ENCODE measurements around the gene DIPK2A. TPM values are rescaled to one million over a fixed set of nuclear protein-coding genes. Genes with fewer than 3 reads are reported as not detected.

The DIPK2A gene
- total and polyA plus RNA-seq, 2 of the 13 experiments (the other 11 are each of a cell fraction or from before 2014, with no cell fraction given): 5.8 to 8.0 TPM

- TF ChIP-seq SAP130 (CRISPR knock-in tag; IDR thresholded peaks at IDR 0.05; ENCODE audit: low read depth) (no peak), MAFF (IDR thresholded peaks at IDR 0.05; ENCODE audit: low read depth, low read length) (peak; percentile 78), MAFK (conservative IDR thresholded peaks at IDR 0.05 in 1 of 2, IDR thresholded peaks at IDR 0.05 in 1 of 2; ENCODE audit: low read length in 2 of 2) (peak; percentile 78 to 91)
- no TSS peak for BruUV-seq (replicated peaks)
- no peak overlapping the region for H3K27ac ChIP-seq (ENCODE audit: extremely low read length, insufficient read depth, low read length)
- H3K9ac ChIP-seq (ENCODE audit: insufficient read depth, low read depth, low read length): no peak overlapping the region
- no peaks in the 10 kb centered on the region for H3K27me3 ChIP-seq (ENCODE audit: control insufficient read depth in 1 of 2, insufficient read depth in 2 of 2, low read length in 2 of 2)
- WGBS (ENCODE audit: low lambda C conversion rate): 1% methylated on average over 4 of the region's 4 CpGs
- FAIRE-seq (no peak), DNase-seq (ENCODE audit: low spot score) (no peak), ATAC-seq (no peak)
- CTCF ChIA-PET (ENCODE audit: low intra/inter-chr PET ratio, low total read pairs): no interaction called here
- H4K20me1 ChIP-seq (ENCODE audit: insufficient read depth, low read length): no peaks in the 10 kb centered on the region
- H3K4me3 ChIP-seq (replicated peaks in 1 of 3; ENCODE audit: insufficient read depth in 1 of 3, low read depth in 2 of 3, low read length in 3 of 3): no peak overlapping the region
- no peaks in the 10 kb centered on the region for H3K36me3 ChIP-seq (replicated peaks in 1 of 2; ENCODE audit: control insufficient read depth in 1 of 2, insufficient read depth in 2 of 2, low read length in 2 of 2)
- H2AFZ ChIP-seq (ENCODE audit: low read length): no peak overlapping the region
- in situ Hi-C loops (cut with HindIII; ENCODE audit: extremely low pct_ligation_motif_present, low pct_unique_long_range_greater_than_20kb): no loop called here
- intact Hi-C loops (cut with micrococcal nuclease; ENCODE audit: unreplicated experiment): loop anchor here (10.0 kb wide), 1 partner anchor 178 kb away; no protein-coding TSS in a partner anchor
- no peak overlapping the region for H3K4me2 ChIP-seq (ENCODE audit: low read depth, low read length)
- no peaks in the 10 kb centered on the region for H3K79me2 ChIP-seq (ENCODE audit: insufficient read depth, low read length)
- no peaks in the 10 kb centered on the region for H3K9me3 ChIP-seq (ENCODE audit: low read length)
- POLR2A ChIA-PET: no interaction called here
- no peaks in the 10 kb centered on the region for H3K4me1 ChIP-seq (ENCODE audit: insufficient read depth, low read length)
These were observed 19.0 kb upstream of the DIPK2A start for GRCh38 chr3:143952569-143953072.

- no peaks in the 10 kb centered on the region for H3K27me3 ChIP-seq (ENCODE audit: control insufficient read depth in 1 of 2, insufficient read depth in 2 of 2, low read length in 2 of 2)
- H3K27ac ChIP-seq (ENCODE audit: extremely low read length, insufficient read depth, low read length): no peak overlapping the region
- DNase-seq (ENCODE audit: low spot score) (no peak), FAIRE-seq (no peak), ATAC-seq (no peak)
- H3K9ac ChIP-seq (ENCODE audit: insufficient read depth, low read depth, low read length): no peak overlapping the region
- no peaks in the 10 kb centered on the region for H3K9me3 ChIP-seq (ENCODE audit: low read length)
- no peak overlapping the region for H3K4me3 ChIP-seq (replicated peaks in 1 of 3; ENCODE audit: insufficient read depth in 1 of 3, low read depth in 2 of 3, low read length in 3 of 3)
- BruUV-seq (replicated peaks): no TSS peak
- no peaks in the 10 kb centered on the region for H3K79me2 ChIP-seq (ENCODE audit: insufficient read depth, low read length)
- H4K20me1 ChIP-seq (ENCODE audit: insufficient read depth, low read length): no peaks in the 10 kb centered on the region
- POLR2A ChIA-PET: no interaction called here
- H3K36me3 ChIP-seq (replicated peaks in 1 of 2; ENCODE audit: control insufficient read depth in 1 of 2, insufficient read depth in 2 of 2, low read length in 2 of 2): no peaks in the 10 kb centered on the region
- in situ Hi-C loops (cut with HindIII; ENCODE audit: extremely low pct_ligation_motif_present, low pct_unique_long_range_greater_than_20kb) (no loop called here), intact Hi-C loops (cut with micrococcal nuclease; ENCODE audit: unreplicated experiment) (loop anchor here (10.0 kb wide), 1 partner anchor 180 kb away; no protein-coding TSS in a partner anchor)
- no peak overlapping the region for H2AFZ ChIP-seq (ENCODE audit: low read length)
- CTCF ChIA-PET (ENCODE audit: low intra/inter-chr PET ratio, low total read pairs): no interaction called here
- TF ChIP-seq MAFF (IDR thresholded peaks at IDR 0.05; ENCODE audit: low read depth, low read length): peak; percentile 49
- no peak for TF ChIP-seq HOXA5 (CRISPR knock-in tag; IDR thresholded peaks at IDR 0.05)
- no peak for TF ChIP-seq CAMTA2 (CRISPR knock-in tag; IDR thresholded peaks at IDR 0.05; ENCODE audit: borderline replicate concordance)
- peak; percentile 21 to 73; a peak in 3 of 4 replicates for TF ChIP-seq MAFK (conservative IDR thresholded peaks at IDR 0.05 in 1 of 2, IDR thresholded peaks at IDR 0.05 in 1 of 2; ENCODE audit: low read length in 2 of 2)
- H3K4me1 ChIP-seq (ENCODE audit: insufficient read depth, low read length): no peaks in the 10 kb centered on the region
- H3K4me2 ChIP-seq (ENCODE audit: low read depth, low read length): no peak overlapping the region
These were observed 16.5 kb upstream of the DIPK2A start for GRCh38 chr3:143955113-143955512.

All from HepG2 (cell line).